GM20431 (cell line): ENCODE results near the gene TTYH1.

ENCODE experiments used
- in situ Hi-C: fragments of 300-500 bp; cut with MseI, MboI; formaldehyde crosslinking; loops from one replicate; pipeline ENCODE4 v1.15.0; 2020; ENCODE audit warnings: low sequenced_read_pairs; ENCODE audit not compliant: unreplicated experiment

TTYH1 gene

GRCh38 chr19:54470276-54470887 lies 55.1 kb downstream of the TTYH1 start:
- in situ Hi-C loops = loop anchor here (10.0 kb wide), 1 partner anchor 204 kb away; no protein-coding TSS in a partner anchor

DNA sequence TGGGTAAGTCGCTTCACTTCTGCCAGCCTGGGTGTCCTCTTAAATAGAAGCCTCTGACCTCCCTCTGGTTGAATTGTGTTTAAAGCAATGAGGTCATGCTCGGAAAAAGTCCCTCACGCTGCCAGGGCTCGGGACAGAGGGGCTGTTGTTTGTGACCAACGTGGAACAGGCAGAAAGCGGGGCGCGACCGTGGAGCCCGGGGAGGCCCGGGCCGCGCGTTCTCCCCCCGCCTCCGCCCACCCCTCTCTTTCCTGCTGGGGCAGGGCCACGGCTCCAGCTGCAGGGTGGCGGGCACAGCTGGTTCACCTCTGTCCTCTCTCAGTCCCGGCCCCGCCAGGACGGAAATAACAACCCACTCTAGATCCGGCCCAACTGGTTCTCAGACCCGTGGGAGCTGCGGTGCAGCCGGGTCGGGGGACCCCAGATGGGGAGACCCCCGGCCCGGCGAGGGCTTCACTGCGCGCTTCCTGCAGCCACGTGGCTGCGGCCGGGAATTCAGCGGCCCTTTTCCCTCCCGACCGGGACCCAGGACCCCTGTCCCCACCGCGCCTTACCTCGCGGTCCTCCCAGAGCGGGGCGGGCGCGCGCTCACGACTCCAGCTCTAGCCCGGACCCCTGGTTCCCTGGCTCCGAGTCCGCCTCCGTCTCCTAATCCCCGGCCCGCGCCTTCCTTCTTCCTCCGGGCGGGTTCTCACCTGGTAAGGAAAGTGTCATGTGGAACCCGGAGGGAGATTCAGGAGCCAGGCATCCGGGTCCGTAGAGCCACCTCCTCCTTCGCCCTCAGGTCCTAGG lies 55.9 kb downstream of the TTYH1 start:
- in situ Hi-C loops = loop anchor here (10.0 kb wide), 1 partner anchor 204 kb away; no protein-coding TSS in a partner anchor

DNA sequence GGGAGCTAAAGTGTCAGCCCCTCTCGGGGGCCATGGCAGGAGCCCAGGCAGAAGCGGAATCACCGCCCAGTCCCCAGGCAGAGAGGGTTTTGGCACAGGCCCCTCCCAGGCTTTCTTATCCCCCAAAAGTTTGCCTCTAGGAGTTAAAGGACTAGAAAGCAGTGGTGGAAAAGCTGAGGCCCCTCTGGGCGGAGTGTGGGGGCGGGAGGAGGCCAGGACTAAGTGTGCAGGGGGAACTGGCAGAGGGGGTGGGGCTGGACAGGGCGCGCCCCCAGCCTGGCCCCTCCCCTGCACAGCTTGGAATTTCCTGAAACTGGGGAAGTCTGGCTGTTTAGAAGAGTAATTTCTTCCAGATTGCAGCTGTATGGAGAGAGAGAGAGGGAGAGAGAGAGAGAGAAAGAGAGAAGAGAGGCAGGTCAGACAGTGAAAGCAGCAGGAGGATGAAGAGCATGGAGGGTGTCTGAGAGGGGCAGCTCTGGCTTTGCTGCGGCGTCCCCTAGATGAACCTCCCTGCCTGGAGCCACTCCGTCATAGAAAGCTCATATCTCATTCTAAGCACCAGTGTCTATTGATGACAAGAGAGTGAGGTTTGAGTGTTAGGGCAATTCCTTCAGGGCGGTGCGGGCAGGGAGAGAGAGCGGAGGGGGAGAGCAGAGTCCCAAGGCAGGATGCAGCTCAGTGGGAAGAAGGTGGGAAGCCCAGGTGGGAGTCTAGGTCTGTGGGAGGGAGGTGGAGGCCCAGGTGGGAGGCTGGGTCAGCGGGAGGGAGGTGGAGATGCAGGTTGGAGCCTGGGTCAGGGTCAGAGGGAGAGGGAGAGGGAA lies 58.0 kb downstream of the TTYH1 start, which contains the start of gene CDC42EP5:
Gene CDC42EP5 (minus strand): TSS at position 226 of the 821 bp plus-strand sequence. CDS start 7,749 bp downstream, outside the sequence.
- in situ Hi-C loops = loop anchor here (10.0 kb wide), 1 partner anchor 202 kb away; no protein-coding TSS in a partner anchor

GRCh38 chr19:54473892-54474372 lies 58.7 kb downstream of the TTYH1 start:
- in situ Hi-C loops = loop anchor here (10.0 kb wide), 1 partner anchor 201 kb away; no protein-coding TSS in a partner anchor

GRCh38 chr19:54475706-54476105 lies 60.4 kb downstream of the TTYH1 start:
- in situ Hi-C loops = loop anchor here (10.0 kb wide), 1 partner anchor 199 kb away; no protein-coding TSS in a partner anchor

DNA sequence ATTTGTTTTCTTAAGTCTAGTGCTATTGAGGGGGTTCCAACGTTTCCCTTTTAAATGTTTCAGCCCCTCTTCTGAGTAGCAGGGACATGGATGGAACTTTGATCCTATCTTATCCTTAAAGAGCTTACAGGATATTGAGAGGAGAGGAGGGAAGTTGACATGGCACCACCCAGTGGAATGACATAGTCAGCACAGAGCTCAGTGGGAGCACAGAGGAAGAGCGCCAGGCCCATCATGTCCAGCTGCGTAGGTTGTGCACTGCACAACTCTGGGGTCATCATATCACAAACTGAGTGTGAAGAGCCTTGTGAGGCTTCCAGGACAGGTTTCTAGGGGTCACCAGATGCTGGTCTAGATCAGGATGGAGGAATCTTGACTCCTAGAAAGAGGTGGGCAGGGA lies 62.4 kb downstream of the TTYH1 start:
- in situ Hi-C loops = loop anchor here (10.0 kb wide), 1 partner anchor 197 kb away; no protein-coding TSS in a partner anchor

GRCh38 chr19:54478677-54479266 lies 63.5 kb downstream of the TTYH1 start:
- in situ Hi-C loops = loop anchor here (10.0 kb wide), 1 partner anchor 196 kb away; no protein-coding TSS in a partner anchor

GRCh38 chr19:54480051-54480450 lies 64.8 kb downstream of the TTYH1 start:
- in situ Hi-C loops = no loop called here

DNA sequence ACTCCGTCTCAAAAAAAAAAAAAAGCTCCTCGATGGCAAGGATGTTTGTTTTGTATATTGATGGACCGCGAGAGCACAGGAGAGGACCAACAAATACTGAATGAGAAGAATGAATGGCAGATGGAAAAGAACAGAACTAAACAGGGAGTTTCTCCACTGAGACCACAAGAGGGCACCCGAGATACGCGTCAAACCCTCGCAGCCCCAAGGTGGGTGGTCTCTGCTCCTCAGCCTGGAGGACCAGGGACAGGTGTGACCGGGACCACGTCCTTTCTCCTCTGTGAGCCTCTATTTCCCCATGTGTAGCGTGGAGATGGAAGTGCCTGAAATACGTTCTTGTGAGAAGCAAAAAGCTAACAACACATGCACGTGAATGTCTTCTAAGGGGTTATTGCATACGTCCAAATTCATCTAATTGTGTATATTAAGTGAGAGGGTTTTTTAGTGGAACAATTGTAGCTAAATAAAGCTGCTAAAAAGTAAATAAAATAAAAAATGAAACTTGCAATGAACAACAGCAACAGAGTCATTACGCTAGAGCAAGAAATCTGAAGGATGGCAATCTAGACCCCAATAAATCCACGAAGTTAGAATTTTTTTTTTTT lies 66.2 kb downstream of the TTYH1 start:
- in situ Hi-C loops = no loop called here

DNA sequence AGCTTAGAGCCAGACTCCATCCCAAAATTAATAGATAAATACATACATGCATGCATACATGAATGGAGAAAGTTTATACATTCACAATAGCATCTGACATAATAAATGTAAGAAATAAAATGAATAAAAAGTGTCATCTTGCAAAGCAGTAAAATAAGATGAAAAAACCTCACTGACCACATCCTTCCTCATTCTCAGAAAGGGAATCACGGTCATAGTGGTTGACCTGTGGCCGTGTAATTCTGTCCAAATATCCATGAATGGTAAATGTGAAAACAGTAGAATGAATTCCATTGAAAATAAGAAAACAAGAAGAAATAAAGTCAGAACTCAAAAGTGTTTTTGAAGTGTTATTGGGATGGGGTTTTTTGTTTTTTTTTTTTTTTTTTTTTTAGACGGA lies 67.6 kb downstream of the TTYH1 start:
- in situ Hi-C loops = no loop called here

GRCh38 chr19:54484451-54484850 lies 69.2 kb downstream of the TTYH1 start:
- in situ Hi-C loops = no loop called here

GRCh38 chr19:54485851-54486250 lies 70.6 kb downstream of the TTYH1 start:
- in situ Hi-C loops = no loop called here
